ENCODE data around the gene AOPEP.
A peak's percentile ranks its signal among the peaks of the same experiment; 100 is the strongest.

The AOPEP gene

GRCh38 chr9:95107976-95108375 is 381.5 kb downstream of the AOPEP start:
- no peak for DNase-seq

DNA sequence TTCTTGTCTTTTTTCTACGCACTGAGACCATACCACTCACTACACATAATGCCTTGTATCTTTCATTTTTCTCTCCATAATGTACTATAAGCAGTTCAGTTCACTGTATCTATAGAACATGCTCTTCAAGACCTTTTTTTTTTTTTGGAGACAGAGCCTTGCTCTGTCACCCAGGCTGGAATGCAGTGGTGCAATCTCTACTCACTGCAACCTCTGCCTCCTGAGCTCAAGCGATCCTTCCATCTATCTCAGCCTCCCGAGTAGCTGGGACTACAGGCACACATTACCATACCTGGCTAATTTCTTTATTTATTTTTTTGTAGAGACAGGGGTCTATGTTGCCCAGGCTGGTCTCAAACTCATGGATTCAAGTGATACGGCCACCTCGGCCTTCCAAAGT is 382.3 kb downstream of the AOPEP start:
- DNase-seq = no peak

GRCh38 chr9:95109456-95109855 is 383.0 kb downstream of the AOPEP start:
- no peak for DNase-seq

GRCh38 chr9:95110921-95111525 is 384.5 kb downstream of the AOPEP start:
- DNase-seq = no peak

- DNase-seq = no peak
These were observed 385.2 kb downstream of the AOPEP start for GRCh38 chr9:95111716-95112115.

- DNase-seq = no peak
These were observed 386.2 kb downstream of the AOPEP start for GRCh38 chr9:95112436-95113280.

DNA sequence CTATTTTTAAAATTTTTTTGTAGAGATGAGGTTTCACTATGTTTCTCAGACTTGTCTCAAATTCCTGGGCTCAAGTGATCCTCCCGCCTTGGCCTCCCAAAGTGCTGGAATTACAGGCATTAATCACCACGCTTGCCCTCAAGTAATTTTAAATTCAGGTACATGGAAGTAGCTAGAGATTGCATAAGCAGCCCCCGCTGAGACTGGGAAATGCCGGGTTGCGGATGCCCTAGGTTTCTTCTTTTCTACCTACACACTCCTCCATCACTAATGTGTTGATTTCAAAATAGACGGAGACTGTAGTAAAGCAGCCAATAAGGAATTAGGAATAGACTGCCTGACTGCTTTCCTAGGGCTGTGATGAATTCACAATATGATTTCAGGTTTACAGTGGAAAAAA is 388.6 kb downstream of the AOPEP start:
- no peak for DNase-seq

GRCh38 chr9:95116002-95116807 is 389.7 kb downstream of the AOPEP start:
- DNase-seq = no peak

DNA sequence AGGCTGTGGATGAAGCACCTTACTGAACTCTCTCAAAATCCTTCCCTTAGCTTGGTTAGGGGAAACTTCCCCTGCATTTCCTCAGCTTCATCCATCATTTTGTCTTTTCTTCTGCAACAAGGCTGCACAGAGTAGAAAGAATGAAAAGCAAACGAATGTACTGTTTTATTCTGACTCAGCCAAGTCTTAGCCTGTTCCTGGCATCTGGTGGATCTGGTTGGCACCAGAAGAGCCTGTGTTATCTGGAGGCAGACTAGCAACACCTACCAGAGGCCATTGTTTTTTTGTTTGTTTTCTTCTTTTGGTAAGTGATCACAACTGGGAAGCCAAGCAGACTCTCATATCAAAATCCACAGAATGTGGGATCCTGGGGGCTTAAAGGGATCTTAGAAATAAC is 390.3 kb downstream of the AOPEP start:
- DNase-seq = no peak

DNA sequence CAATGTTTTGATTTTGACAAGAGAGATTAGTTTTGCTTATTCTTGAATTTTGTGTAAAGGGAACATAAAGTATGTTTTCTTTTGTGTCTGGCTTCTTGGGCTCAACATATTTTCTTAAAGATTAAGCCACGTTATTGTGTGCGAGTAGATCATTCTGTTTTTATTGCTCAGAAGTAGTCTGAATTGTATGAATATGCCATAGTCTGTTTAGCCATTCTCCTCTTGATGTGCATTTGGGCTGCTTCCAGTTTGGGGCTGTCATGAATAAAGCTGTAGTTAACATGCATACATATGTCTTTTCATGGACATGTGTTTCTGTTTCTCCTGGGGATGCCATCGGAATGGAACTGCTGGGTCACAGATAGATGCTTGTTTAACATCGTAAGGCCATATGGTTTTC is 392.1 kb downstream of the AOPEP start:
- no peak for DNase-seq

- no peak for DNase-seq
These were observed 394.4 kb downstream of the AOPEP start for GRCh38 chr9:95120781-95121370.

GRCh38 chr9:95124582-95125367 is 398.3 kb downstream of the AOPEP start:
- DNase-seq = no peak

DNA sequence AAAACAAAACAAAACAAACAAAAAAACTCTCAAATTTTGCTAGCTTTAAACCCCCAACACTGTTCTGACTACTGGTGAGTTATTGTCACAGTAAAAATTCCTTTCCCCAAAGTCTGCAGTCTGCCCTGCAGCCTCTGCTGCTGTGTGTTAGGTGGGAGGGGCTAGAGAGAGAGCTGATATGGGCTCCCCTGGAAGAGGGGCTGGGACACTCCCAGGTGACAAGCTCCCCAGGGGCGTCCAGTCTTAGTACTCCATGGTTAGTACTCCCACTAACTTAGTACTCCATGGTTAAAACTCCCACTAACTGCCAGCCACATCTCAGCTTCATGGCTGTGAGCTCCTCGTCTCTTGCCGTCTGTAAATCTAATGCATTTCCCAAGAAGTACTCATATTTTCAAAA is 399.2 kb downstream of the AOPEP start:
- DNase-seq = no peak

DNA sequence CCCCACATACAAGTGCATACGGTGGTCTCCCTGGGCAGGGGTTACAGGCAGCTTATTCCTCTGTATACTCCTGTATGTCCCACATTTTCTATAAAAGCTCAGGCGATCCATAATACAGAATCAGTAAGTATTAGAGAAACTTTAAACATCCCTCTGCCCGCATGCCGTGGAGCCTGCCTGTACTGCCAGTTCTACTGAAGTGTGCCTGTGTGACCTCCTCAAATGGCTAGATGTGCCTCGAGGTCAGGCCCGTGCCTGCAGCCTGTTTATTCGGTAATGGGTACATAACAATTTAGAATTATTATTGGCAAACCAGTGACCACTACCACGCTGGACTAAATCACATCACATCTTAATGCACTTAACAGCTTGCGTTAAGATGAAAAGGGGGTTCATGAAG is 400.2 kb downstream of the AOPEP start:
- no peak for DNase-seq

DNA sequence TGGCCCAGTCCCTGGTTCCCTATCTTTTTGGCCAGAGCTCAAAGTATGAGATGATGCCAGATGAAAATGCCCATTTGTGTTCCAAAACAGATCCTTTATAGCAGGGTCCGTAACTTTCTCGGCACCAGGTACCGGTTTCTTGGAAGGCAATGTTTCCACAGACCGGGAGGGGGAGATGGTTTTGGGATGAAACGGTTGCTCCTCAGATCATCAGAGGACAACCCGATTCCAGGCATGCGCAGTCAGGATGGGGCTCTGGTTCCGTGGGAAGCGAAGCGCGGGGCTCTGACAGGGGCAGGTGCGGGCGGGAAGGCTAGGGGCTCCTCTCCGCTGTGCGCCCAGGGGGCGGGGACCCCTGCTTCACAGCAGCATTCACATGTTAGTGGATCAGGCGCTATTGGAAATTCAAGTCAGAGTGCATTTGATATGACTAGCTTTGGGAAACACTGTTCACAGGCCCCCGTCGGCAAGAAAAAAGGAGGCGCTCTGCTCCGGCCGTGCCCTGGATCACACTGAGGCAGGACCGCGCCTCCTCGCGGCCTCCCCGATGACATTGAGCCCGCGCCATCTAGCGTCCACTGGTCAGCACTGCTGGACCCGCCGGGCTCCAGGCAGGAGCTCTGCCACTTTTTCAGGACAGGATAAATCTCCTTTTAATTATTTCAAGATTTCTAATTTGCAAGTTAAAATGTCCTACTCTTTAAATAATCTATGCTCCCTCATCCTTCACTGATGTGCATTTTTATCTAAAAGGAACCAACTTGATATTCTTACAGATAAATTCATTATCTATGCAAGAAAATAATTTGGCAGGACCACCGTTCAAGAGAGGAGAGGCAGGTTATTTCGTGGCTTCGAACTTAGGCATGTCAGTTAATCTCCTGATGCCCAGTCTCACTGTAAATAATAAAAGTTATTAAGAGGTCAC is 401.0 kb downstream of the AOPEP start:
- DNase-seq = peak; percentile 13 to 26

- DNase-seq = no peak
These were observed 401.7 kb downstream of the AOPEP start for GRCh38 chr9:95128177-95128524.

GRCh38 chr9:95129476-95130291 is 403.2 kb downstream of the AOPEP start:
- DNase-seq = no peak

DNA sequence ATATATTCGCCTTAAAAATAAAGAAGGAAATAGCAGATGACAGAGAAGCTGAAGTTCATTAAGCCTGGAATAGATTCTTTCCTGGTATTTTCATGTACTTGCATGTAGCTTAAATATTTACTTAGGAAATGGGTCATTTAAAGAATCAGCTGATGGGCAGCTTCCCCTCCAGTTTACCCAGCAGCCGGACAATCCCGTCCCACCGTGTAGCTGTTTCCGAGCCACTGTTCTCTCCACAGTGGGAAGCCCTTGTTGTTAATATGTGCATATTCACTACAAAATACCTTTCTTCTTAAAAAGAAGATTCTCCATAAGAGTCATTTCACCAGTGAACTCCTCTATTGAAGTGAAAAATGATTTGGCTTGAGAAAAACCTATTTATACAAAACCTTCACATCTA is 404.0 kb downstream of the AOPEP start:
- DNase-seq = no peak

DNA sequence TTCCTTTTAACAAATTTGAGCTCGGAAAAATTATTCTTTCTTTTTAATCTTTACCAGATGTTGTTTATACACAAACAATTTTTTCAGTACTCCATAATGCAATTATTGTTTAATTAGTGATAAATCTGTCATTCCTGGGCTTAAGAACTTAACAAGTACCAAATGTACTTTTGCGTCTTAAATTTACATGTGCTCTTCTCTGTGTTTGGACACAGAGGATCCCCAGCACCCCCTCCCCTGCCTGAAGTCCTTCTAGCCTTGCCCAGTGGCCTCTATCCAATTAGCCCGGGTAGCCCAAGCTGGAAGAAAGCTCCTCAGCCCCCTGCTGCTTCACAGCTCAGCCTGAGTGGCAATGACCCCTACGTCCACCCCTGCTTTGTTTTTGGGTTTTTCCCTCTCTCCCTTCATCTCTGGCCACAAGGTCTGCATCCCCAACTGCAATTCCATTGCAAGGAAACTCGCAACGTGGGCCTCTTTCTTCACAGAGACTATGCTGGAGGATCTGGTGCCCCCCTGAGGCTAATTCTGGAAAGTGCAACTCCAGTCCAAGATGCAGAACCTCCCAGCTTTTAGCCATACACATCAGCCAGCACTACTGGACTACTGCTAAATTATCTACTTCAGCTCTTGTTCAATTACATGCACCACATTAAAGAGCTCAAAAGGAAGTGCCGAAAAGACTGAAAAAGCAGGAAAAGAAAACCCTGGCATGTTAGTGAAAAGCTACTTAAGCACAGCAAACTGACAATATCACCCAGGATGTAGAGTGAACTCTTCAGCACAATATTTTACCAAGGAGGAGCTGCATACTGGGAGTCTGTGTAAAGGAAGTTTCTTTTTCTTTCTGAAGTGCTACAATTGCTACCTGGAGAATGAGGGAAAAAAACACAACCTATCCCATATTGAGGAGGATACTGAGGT is 404.8 kb downstream of the AOPEP start:
- DNase-seq = peak in 1 of 2 donors; percentile 9
